ENCODE measurements around the gene TBX3.
"Not testable (repeated sequence)": the region's sequence is repeated elsewhere in the genome, so short reads cannot be mapped to it uniquely, and the experiment has no call there.

Gene TBX3

DNA sequence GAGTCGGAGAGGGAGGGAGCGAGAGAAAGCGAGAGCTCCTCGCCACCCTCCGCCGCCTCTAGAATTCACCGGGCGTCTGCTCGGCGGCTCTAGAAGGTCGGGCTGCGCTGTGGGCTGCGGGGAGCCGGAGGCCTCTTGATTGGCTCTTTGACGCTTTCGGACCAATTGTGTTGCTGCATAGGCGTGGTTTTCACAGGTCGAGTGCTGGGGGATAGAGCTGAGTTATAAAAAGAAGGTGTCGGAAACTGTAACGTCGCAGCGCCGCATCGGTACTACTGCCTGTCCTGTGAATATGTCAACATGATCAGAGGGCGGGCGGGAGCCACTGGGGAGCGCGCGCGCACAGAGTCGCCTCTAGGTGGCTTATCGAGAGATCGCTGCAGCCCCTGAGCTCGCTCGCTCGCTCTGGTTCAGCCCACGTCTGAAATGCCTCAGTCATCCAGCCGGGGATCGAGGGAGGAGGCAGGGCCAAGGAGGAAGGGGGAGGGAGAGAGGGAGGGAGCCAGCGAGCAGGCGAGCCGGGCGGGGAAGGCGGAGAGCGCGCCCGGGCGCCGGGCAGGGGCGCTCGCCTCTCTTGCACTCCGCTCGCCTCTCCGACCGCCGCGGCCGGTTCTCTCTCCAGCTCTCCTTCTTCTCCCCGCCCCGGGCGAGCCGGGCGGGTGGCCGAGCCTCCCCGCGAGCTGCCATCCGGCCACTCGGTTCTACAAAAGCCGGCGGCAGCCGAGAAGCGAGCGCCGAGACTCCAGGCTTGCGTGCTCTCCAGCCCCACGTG is at the start of gene TBX3:
TSS of gene TBX3 (minus strand) at position 78 of the 772 bp plus-strand sequence. CDS start 975 bp downstream, outside the sequence.
- no peak for DNase-seq (ENCODE audit: low read depth in 2 of 2, low spot score in 1 of 2)

DNA sequence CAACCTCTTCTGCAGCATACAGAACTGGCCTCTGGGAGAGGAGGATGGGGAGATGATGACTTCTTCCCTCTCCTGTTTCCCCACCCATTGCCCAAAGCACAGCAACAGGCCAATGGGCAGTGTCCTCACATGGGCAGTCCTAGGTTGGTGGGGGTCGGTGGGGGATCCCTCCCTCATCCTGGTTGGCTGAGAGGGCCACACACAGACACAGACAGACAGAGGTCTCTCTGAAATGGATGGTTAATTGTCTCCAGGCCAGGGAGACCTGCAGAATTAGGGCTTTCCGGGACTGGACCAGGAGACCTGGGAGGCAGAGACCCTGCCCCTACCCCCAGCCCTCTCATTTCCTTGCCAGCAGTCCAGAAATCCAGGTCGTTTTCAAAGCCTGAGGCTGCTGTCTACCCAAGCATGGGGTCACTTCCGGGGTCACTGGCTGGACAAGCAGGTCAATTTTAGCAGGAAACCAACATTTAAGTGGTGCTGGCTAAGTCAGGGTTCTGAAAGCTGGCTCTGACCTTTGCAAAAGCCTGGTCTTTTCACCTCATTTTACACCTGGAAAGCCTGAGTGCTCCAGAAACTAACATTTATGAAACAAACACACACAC is 48.6 kb upstream of the TBX3 start:
- no peak for DNase-seq (ENCODE audit: low read depth in 2 of 2, low spot score in 1 of 2)

DNA sequence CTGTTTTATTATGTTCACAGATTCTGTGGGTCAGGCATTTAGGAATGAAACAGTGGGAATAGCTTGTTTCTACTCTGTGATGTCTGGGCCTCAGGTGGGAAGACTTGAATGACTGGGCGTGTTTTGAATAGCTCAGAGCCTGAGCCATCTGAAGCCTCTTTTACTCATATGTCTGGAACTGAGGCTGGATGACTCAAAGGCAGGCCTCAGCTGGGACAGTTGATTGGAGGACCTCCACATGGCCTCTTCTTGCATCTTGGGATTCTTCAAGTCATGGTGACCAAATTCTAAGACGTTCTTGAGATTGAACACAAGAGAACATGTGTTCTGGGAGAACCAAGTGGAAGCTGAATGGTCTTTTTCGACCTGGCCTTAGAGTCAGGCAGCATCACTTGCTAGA is 45.8 kb upstream of the TBX3 start:
- DNase-seq (ENCODE audit: low read depth in 2 of 2, low spot score in 1 of 2): no peak

DNA sequence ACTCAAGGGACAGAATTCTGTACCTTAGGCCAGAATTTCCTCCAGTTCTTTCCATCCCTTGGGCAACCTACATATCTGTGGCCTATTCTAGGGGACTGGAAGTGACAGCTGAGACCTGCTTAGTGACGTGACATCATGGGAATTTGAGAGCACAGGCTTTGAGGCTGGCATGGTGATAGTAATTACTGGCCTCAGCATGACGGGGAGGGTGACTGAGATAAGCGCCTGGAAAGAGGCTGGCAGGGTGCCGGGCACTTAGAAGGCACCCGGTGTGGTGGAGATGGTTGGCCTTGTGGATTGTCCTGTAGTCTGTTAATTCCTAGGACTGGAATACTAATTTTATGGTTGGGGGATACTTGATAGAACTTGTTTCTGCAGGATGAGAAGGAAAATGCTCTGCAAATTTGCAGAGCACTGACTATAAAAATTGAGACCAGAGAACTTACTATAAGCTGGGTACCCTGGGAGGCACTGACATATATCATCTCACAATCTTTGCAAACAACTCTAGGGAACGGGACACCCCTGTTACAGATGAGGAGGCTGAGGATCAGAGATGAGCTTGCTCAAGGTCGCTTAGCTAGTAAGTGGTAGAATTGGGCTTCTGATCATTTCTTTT is 42.2 kb upstream of the TBX3 start:
- no peak for DNase-seq (ENCODE audit: low read depth in 2 of 2, low spot score in 1 of 2)

DNA sequence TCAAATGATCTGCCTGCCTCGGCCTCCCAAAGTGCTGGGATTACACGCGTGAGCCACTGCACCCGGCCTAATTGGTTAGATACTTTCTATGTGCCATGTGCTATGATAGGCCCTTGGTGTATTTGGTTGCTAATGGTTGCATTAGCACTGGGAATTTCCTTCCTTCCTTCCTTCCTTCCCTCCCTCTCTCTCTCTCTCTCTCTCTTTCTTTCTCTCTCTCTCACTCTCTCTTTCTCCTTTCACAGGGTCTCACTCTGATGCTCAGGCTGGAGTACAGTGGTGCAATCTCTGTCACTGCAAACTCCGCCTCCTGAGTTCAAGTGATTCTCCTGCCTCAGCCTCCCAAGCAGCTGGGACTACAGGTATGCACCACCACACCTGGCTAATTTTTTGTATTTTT is 38.2 kb upstream of the TBX3 start:
- DNase-seq (ENCODE audit: low read depth in 2 of 2, low spot score in 1 of 2): not testable (repeated sequence)

DNA sequence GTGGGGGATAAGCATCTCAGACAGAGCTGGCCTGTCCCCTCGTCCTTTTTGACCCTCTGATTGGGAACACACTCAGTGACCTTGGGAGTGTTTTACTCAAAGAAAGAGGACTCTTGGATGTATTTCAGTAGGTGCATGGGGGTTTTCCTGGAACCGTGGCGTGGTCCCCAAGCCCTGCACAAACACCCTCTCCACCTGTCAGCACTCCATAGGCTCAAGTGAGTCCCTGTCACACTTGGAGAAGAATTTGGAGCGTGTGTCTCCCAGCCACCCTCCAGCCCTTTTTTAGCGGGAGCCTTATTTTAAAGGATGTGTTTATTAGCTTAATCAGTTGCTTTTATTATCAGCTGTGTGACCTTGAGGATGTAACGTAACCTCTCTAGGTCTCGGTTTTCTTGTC is 37.3 kb upstream of the TBX3 start:
- no peak for DNase-seq (ENCODE audit: low read depth in 2 of 2, low spot score in 1 of 2)

DNA sequence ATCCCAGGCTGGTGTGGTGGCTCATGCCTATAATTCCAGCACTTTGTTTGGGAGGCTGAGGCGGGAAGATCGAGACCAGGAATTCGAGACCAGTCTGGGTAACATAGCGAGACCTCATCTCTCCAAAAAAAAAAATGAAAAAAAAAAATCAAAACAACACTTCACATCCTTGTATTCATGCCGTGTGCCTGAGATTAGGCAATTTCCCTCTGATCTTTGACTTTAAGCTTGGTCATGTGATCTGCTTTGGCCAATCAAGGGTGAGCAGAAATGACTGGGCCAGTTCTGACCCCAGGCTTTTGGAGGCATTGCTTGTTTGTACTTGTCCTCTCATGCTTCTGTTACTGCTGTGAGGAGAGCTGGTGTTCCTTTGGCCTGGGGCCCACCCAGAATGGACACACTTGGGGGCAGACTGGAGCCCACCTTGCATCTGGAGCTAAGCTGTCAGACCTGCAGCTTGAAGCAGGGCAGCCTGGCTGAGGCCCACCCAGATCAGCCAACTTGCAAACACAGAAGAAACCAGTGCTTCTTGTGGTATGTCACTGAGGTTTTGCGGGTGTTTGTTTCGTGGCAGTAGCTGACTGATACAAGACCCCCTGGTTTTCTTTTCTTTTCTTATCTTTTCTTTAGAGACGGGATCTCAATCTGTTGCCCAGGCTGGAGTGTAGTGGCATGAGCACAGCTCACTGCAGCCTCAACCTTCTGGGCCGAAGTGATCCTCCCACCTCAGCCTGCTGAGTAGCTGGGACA is 29.7 kb upstream of the TBX3 start:
- DNase-seq (ENCODE audit: low read depth in 2 of 2, low spot score in 1 of 2): no peak

DNA sequence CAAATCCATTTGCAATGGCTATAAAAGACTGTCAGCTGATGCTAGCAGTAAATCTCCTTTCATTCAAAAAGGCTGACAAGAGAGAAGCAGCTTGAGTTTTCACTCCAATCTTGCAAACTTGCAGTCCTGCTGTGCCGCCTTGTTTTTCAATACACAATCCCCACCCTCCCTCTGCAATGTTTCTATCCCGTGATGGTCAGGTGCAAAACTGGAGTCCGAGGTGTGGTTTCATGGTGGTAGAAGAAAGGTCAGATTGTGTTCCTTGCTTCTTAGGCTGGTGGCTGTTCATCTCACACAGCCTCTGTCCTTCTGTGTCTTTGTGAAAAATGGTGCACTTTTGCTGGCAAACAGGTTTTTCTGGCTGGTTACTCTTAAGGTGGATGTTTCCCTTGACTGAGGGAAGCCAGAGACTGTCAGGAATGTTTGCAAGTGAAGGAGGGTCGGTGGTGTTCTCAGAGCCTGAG is 27.7 kb upstream of the TBX3 start:
- no peak for DNase-seq (ENCODE audit: low read depth in 2 of 2, low spot score in 1 of 2)

DNA sequence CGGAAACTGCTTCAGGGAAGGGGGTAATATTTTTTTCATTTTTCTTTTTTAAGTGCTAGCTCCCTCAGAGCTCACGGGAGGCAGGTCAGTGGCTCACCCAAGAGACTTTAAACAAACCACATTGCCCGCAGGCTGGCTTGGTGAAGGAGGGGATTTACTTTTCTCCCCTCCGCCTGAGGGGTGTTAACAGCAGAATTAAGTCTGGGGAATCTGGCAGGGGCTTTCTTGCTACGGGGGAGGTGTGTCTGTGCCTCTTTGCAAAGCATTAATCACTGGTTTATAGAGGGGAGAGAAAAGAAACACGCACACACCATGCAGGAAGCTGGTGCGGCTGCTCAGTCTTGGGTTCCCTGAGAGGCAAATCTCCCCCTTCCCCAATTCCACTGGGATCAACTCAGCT is 26.2 kb upstream of the TBX3 start:
- DNase-seq (ENCODE audit: low read depth in 2 of 2, low spot score in 1 of 2): no peak

DNA sequence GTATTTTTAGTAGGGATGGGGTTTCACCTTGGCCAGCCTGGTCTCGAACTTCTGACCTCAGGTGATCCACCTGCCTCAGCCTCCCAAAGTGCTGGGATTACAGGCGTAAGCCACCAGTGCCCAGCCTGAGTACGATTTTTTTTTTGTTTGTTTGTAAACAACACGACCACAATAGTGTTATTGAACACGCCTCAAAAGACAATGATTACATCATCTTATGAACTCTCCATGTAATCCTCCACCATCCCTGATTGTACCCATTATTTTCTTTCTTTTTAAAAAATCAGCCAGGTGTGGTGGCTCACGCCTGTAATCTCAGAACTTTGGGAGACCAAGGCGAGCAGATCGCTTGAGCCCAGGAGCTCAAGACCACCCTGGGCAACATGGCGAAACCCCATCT is 25.1 kb upstream of the TBX3 start:
- DNase-seq (ENCODE audit: low read depth in 2 of 2, low spot score in 1 of 2): no peak

DNA sequence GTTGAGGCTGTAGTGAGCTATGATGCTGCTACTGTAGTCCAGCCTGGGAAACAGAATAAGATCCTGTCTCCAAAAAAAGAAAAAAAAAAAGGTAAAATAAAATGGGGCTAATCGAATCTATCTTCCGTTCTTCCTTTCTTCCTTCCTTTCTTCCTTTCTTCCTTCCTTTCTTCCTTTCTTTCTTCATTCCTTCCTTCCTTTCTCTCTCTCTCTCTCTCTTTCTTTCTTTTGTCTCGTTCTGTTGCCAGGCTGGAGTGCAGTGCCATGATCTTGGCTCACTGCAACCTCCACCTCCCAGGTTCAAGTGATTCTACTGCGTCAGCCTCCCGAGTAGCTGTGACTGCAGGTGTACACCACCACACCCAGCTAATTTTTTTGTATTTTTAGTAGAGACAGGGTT is 24.6 kb upstream of the TBX3 start:
- DNase-seq (ENCODE audit: low read depth in 2 of 2, low spot score in 1 of 2): not testable (repeated sequence)

DNA sequence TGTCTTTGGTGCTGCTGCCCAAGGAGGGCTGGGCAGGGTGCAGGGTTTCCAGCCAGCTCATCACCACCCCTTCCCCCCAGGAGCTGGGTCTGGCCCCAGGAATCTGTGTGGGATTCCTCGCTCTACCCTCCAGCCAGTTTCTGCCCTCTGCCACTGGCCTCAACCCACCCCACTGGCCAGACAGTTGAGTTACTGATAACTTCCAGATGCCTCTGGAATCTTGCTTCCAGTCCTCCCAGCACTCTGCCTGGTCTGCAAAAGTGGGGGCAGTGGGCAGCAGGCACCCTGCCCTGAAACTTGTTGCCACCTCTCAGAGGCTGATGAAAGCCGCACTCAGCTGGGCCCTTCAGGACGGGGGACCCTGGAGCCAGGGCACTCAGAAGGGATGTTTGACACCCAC is 20.1 kb upstream of the TBX3 start:
- DNase-seq (ENCODE audit: low read depth in 2 of 2, low spot score in 1 of 2): no peak

DNA sequence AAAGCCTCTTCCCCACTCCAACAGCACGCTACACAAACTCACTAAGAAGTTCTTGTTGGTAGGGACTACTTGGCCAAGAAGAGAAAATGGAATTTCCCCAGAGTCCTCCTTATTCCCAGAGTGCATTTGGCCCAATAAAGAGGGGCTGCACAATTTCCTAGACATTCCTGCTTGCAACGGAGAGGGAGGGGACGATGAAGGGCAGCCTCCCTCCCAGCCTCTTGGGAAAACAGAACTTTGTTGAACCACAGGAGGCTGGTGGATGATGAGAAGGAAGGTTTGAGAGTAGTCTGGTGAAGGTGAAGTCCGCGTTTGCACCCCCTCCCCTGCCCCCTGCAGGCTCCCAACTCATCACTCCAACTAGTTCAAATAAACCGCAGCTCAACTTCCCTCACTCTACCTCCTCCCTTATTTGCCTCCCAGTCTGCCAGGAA is 19.1 kb upstream of the TBX3 start:
- DNase-seq (ENCODE audit: low read depth in 2 of 2, low spot score in 1 of 2): no peak

DNA sequence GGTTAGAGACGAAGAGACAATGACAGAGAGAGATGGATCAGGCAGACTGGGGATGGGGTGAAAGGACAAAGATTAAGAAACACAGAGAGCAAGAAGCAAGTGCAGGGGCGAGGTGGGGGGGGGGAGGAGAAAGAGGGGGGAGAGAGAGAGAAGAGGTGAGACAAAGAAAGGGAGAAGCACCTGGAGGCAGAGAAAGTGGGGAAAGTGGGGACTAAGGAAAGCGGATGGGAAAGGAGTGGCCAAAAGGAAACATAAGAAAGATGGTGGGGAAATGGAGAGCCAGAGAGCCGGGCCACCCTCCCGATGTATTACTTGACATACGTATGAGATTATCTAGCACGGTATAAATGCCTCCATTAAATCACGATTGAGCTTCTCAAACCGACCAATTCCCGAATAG is 18.5 kb upstream of the TBX3 start:
- no peak for DNase-seq (ENCODE audit: low read depth in 2 of 2, low spot score in 1 of 2)

DNA sequence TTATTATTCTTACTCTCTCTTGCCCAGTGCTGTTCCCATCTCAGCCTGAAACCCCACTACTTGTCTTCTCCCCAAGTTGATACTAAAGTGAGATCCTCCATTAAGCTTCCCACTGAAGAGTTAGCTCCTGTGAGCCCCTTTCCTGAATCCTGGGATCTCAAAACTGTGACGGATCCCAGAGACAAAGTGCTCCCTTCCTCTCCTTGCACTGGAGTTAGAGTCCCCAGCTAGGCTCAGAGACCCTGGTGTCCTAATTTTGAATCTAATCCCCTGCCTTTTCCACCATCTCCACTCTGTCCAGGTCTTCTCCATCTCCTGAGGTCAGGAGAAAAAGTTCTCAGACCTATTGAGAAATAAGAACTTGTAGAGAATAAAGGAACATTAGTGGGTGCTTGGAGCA is 17.6 kb upstream of the TBX3 start:
- DNase-seq (ENCODE audit: low read depth in 2 of 2, low spot score in 1 of 2): no peak

DNA sequence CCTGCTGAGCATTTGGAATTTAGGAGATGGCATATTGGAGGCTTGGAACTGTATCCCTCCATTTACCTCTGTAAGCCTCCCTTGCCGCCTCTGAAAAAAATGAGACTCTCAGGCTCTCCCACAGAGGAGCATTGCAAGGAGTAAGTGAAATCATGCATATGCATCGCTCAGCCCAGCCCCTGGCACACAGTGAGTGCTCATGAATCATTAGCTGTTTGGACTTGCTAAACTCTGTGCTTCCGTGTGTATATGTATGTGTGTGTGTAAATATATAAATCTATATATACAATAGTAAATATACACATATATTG is 17.1 kb upstream of the TBX3 start:
- no peak for DNase-seq (ENCODE audit: low read depth in 2 of 2, low spot score in 1 of 2)

DNA sequence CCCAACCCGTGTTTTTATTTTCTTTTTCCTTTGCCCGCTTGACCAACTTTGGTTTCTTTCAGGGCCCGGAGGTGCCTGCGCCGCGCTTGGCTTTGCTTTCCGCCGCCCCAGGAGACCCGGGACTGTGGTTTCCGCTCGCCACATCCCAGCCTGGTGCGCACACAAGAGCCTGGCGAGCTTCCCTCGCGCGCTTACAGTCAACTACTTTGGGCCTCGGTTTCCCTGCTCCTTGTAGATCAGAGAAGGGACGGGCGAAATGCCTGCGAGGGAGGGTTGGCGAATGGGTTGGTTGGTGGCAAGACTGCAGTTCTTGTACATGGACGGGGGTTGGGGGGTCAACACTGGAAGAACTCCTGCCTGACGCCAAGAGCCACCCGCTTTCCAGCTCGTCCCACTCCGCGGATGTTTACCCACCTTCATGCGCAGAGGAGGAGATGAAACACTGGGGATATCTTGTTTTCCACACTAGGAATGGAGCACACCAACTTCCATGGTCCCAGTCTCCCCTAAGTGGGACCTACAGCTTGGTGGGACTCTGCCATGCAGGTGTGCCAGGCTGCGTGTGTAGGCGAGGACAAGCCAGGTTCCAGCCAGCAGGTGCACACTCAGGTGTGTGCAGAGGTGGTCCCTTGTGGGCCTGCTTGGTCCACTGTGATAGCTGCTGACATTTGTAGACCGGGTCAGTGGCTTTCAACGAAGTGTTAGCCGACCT is 16.6 kb upstream of the TBX3 start:
- DNase-seq (ENCODE audit: low read depth in 2 of 2, low spot score in 1 of 2): no peak

DNA sequence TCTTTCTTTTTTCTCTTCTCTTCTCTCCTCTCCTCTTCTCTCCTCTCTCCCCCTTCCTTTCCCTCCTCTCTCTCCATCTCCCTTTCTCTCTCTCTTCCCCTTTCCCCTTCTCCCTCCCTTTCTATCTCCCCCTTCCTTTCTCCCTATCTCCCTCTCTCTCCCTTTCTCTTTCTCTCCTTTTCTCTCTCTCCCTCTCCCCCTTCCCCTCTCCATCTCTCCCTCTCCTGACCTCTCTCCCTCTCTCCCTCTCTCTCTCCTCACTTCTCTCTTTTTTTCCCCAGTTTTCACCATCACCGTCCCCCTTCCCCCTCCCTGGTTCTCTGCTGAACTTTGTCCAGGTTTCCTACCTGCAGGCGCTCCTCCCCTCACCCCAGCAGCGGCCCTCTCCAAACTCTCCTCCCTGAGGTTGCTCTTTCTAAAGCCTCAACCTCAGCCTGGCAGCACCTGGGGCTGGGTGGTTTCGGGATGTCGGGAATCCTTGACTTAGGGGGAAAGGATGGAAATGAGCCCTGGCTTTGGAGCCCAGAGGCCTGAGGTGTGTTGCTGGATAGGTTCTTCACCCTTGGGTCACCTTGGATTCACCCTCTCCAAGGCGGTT is 14.7 kb upstream of the TBX3 start:
- no peak for DNase-seq (ENCODE audit: low read depth in 2 of 2, low spot score in 1 of 2)

DNA sequence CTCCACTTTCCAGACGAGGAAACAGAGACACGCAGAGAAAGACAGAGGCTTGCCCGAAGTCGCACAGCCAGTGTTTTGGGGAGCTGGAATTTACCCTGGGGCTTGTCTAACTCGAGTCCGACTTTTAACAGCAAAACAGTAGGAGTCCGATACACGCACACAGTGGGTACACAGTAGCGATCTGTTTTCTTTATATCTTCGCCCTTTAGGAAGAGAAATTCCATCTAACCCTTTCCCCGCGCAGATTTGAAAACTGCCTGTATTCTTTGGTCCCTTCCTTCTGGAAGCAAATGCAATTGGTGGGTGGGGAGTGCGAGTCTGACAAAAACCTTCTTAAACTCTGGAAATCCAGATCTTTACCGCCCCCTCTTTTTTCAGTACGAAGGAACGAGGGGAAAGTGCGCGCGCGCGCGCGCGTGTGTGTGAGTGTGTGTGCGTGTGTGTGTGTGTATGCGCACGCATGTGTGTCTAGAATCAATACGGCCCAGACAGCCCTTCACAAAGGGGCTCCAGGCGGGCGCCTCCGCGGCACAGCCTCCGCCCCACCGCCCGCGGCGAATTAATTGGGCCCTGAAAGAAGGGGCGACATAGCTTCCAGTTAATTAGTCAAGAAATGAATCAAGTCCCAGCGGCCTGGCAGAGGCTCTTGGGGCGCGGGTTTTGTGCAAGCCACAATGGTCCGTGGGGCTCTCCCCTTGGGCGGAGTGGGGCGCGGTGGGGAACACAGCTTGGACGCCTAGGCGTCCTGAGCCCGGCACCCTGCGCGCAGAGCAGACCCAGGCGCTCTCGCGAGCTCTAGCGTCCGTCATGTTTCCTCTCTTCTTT is 14.0 kb upstream of the TBX3 start:
- DNase-seq (ENCODE audit: low read depth in 2 of 2, low spot score in 1 of 2): no peak

DNA sequence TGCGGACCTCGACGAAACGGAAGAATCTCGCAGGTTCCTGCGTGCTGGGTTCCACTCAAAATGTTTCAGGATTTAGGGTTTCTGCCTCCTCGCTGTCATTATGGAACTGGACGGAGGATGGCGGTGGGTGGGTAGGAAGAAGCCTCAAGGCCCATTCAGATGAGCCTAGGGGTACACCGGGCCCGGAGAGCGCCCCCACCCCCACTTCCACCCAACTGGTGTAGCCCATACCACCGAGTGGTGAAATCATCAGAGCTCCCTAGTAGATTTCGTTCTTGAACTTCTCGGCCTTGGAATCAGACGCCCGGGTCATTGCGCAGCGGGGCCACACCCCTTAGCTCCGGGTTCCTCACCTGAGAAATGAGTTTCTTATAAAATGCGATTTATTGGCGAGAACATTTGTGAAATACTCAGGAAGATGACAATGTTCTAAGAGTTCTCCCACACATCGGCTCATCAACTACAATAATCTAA is 13.3 kb upstream of the TBX3 start:
- no peak for DNase-seq (ENCODE audit: low read depth in 2 of 2, low spot score in 1 of 2)

Measured in stimulated activated CD8-positive, alpha-beta memory T cell treated with anti-CD3 and anti-CD28 coated beads, Interleukin-4, amount 100 ng/mL, for 4 hours (primary cell).